HEK293 (cell line): ENCODE data around the gene DCST1.

Experiments
- CTCF ChIA-PET: fragments of 350-600 bp; formaldehyde crosslinking; extraction: SDS; loops from one replicate; lab custom pipeline; 2021; ENCODE audit warnings: antibody characterized with exemption; lab: Yijun Ruan, JAX
- POLR2A ChIA-PET: fragments of 300-600 bp; formaldehyde crosslinking; extraction: SDS; loops from one replicate; lab custom pipeline; 2020; ENCODE audit warnings: antibody characterized with exemption, inconsistent platforms; lab: Yijun Ruan, JAX
- H3K27ac ChIP-seq: fragments of 200-500 bp; sonication (Bioruptor generic); 2 replicates; pipeline ENCODE4 v1.5.1; 2014; ENCODE audit warnings: low read depth, low read length, control low read depth, inconsistent platforms; ENCODE audit errors: extremely low read depth
- H3K36me3 ChIP-seq, 2 experiments: fragments of 200-500 bp in 1 of 2; sonication (Bioruptor generic) in 1 of 2; 1 replicate in 1 of 2; 2 replicates in 1 of 2; pipeline ENCODE4 v1.5.1; 2014 to 2017; ENCODE audit warnings: inconsistent platforms in 2 of 2, low read length in 2 of 2; ENCODE audit not compliant: control insufficient read depth in 2 of 2, insufficient read depth in 1 of 2
- H3K4me1 ChIP-seq: fragments of 200-500 bp; sonication (Bioruptor generic); 2 replicates; pipeline ENCODE4 v1.5.1; 2014; ENCODE audit warnings: mild to moderate bottlenecking, low read length, inconsistent platforms; ENCODE audit not compliant: control insufficient read depth, insufficient read depth
- H3K4me3 ChIP-seq: 2 replicates; pipeline ENCODE4 v1.5.1; 2011; ENCODE audit warnings: low read depth, mild to moderate bottlenecking, control low read depth, low read length, moderate library complexity
- H3K9me3 ChIP-seq: fragments of 200-500 bp; sonication (Bioruptor generic); 2 replicates; pipeline ENCODE4 v1.5.1; 2014; ENCODE audit warnings: low read depth, low read length, inconsistent platforms; ENCODE audit not compliant: control insufficient read depth, insufficient read depth
- BCL11B ChIP-seq: fragments of 450-650 bp; formaldehyde crosslinking; IDR thresholded peaks from 2 replicates; pipeline ENCODE4 v1.5.1; 2016; ENCODE audit warnings: low read depth, missing biosample characterization, missing genetic modification characterization
- HIC1 ChIP-seq: fragments of 450-650 bp; formaldehyde crosslinking; IDR thresholded peaks from 2 replicates; pipeline ENCODE4 v1.5.1; 2016; ENCODE audit warnings: missing biosample characterization, missing genetic modification characterization
- KLF17 ChIP-seq: fragments of 450-650 bp; formaldehyde crosslinking; IDR thresholded peaks from 2 replicates; pipeline ENCODE4 v1.5.1; 2016; ENCODE audit warnings: missing biosample characterization, missing genetic modification characterization
- KLF8 ChIP-seq: fragments of 450-650 bp; formaldehyde crosslinking; IDR thresholded peaks from 2 replicates; pipeline ENCODE4 v1.5.1; 2016; ENCODE audit warnings: missing biosample characterization, missing genetic modification characterization
- PATZ1 ChIP-seq: fragments of 450-650 bp; formaldehyde crosslinking; IDR thresholded peaks from 2 replicates; pipeline ENCODE4 v1.5.1; 2016; ENCODE audit warnings: missing biosample characterization, missing genetic modification characterization
- SALL2 ChIP-seq: fragments of 450-650 bp; formaldehyde crosslinking; IDR thresholded peaks from 2 replicates; pipeline ENCODE4 v1.5.0; 2017; ENCODE audit warnings: missing biosample characterization, mild to moderate bottlenecking, missing genetic modification characterization, borderline replicate concordance
- SP3 ChIP-seq: fragments of 450-650 bp; formaldehyde crosslinking; IDR thresholded peaks from 2 replicates; pipeline ENCODE4 v1.5.1; 2016; ENCODE audit warnings: missing biosample characterization, missing genetic modification characterization
- ZBTB17 ChIP-seq: fragments of 450-650 bp; formaldehyde crosslinking; IDR thresholded peaks from 2 replicates; pipeline ENCODE4 v1.5.1; 2016; ENCODE audit warnings: missing biosample characterization, missing genetic modification characterization
- ZBTB20 ChIP-seq: fragments of 450-650 bp; formaldehyde crosslinking; IDR thresholded peaks from 2 replicates; pipeline ENCODE4 v1.5.1; 2016; ENCODE audit warnings: missing biosample characterization, missing genetic modification characterization
- ZNF23 ChIP-seq: fragments of 450-650 bp; formaldehyde crosslinking; IDR thresholded peaks from 2 replicates; pipeline ENCODE4 v1.5.1; 2016; ENCODE audit warnings: missing biosample characterization, missing genetic modification characterization, borderline replicate concordance
- ZNF335 ChIP-seq: fragments of 450-650 bp; formaldehyde crosslinking; conservative IDR thresholded peaks from 2 replicates; pipeline ENCODE4 v1.5.1; 2016; ENCODE audit warnings: missing biosample characterization, missing genetic modification characterization
- ZNF366 ChIP-seq: fragments of 450-650 bp; formaldehyde crosslinking; conservative IDR thresholded peaks from 2 replicates; pipeline ENCODE4 v1.5.1; 2016; ENCODE audit warnings: missing biosample characterization, missing genetic modification characterization
- ZNF391 ChIP-seq: fragments of 450-650 bp; formaldehyde crosslinking; IDR thresholded peaks from 2 replicates; pipeline ENCODE4 v1.5.1; 2016; ENCODE audit warnings: low read depth, missing biosample characterization, missing genetic modification characterization, borderline replicate concordance
- ZNF394 ChIP-seq: fragments of 450-650 bp; formaldehyde crosslinking; IDR thresholded peaks from 2 replicates; pipeline ENCODE4 v1.5.1; 2016; ENCODE audit warnings: missing biosample characterization, missing genetic modification characterization, mild to moderate bottlenecking, moderate library complexity, borderline replicate concordance
- ZNF473 ChIP-seq: fragments of 450-650 bp; formaldehyde crosslinking; IDR thresholded peaks from 2 replicates; pipeline ENCODE4 v1.5.1; 2017; ENCODE audit warnings: missing biosample characterization, missing genetic modification characterization
- ZNF76 ChIP-seq: fragments of 450-650 bp; formaldehyde crosslinking; IDR thresholded peaks from 2 replicates; pipeline ENCODE4; 2016; ENCODE audit warnings: low read depth, missing biosample characterization, missing genetic modification characterization, borderline replicate concordance

Gene DCST1

GRCh38 chr1:155005076-155006011 is 28.3 kb upstream of the DCST1 start (continued):
- TF ChIP-seq HIC1: peak; percentile 32; the same call in 1 of the 2 replicates

GRCh38 chr1:155006601-155007101 is 27.0 kb upstream of the DCST1 start:
- H3K27ac ChIP-seq: peak overlapping the region; percentile 41; the same call in 1 of the 2 replicates
- H3K9me3 ChIP-seq: no peaks in the 10 kb centered on the region
- H3K36me3 ChIP-seq: peaks cover 0 to 2% of the 10 kb centered on the region in 2 experiments; a peak in 1 of 3 replicates
- H3K4me3 ChIP-seq: no peak overlapping the region
- TF ChIP-seq SALL2 (no peak), SP3 (tag by site-specific recombination) (peak; percentile 57), ZNF335 (tag by site-specific recombination) (peak; percentile 57), ZNF394 (tag by site-specific recombination) (peak; percentile 28; the same call in 1 of the 2 replicates), ZNF366 (tag by site-specific recombination) (peak; percentile 66), ZNF473 (tag by site-specific recombination) (no peak), ZBTB17 (tag by site-specific recombination) (peak; percentile 97), ZBTB20 (tag by site-specific recombination) (no peak), PATZ1 (tag by site-specific recombination) (0 out of 2 replicates have a peak, but pooled peaks have one; percentile 41), KLF17 (tag by site-specific recombination) (0 out of 2 replicates have a peak, but pooled peaks have one; percentile 22), ZNF23 (no peak), KLF8 (tag by site-specific recombination) (0 out of 2 replicates have a peak, but pooled peaks have one; percentile 51), BCL11B (tag by site-specific recombination) (peak; percentile 67), ZNF76 (tag by site-specific recombination) (peak; percentile 97), ZNF391 (no peak)
- peaks cover 8% of the 10 kb centered on the region for H3K4me1 ChIP-seq
- ChIA-PET POLR2A (interaction anchor here (1.5 kb wide), 1 partner anchor 10 kb away, joined by 7 read pairs; no protein-coding TSS in a partner anchor), CTCF (interaction anchor here (0.9 to 3.5 kb wide), 2 partner anchors 11 kb away, joined by 3 to 30 read pairs; no protein-coding TSS in a partner anchor)
